ENCODE measurements around the gene GJB2.

Gene GJB2

GRCh38 chr13:20222553-20222952 is 29.8 kb upstream of the GJB2 start:
- no peak for ATAC-seq
- TF ChIP-seq PPARA (CRISPR knock-in tag; IDR thresholded peaks at IDR 0.05; ENCODE audit: borderline replicate concordance) (no peak), ZFP30 (CRISPR knock-in tag; IDR thresholded peaks at IDR 0.05) (no peak), RARB (CRISPR knock-in tag; IDR thresholded peaks at IDR 0.05) (no peak), BACH2 (CRISPR knock-in tag; IDR thresholded peaks at IDR 0.05; ENCODE audit: borderline replicate concordance) (no peak), ZNF70 (CRISPR knock-in tag; IDR thresholded peaks at IDR 0.05) (no peak), ZNF8 (CRISPR knock-in tag; IDR thresholded peaks at IDR 0.05) (no peak), ESRRG (CRISPR knock-in tag; IDR thresholded peaks at IDR 0.05) (no peak)

- no peak for ATAC-seq
Observed at GRCh38 chr13:20221772-20222171, 29.0 kb upstream of the GJB2 start.

GRCh38 chr13:20219577-20219976 is 26.8 kb upstream of the GJB2 start:
- no peak for ATAC-seq
- TF ChIP-seq OSR1 (CRISPR knock-in tag; IDR thresholded peaks at IDR 0.05) (no peak), ZNF70 (CRISPR knock-in tag; IDR thresholded peaks at IDR 0.05) (no peak), TCF4 (CRISPR knock-in tag; IDR thresholded peaks at IDR 0.05; ENCODE audit: borderline replicate concordance) (no peak), ZC3H10 (CRISPR knock-in tag; IDR thresholded peaks at IDR 0.05) (no peak), ARNTL (CRISPR knock-in tag; IDR thresholded peaks at IDR 0.05; ENCODE audit: borderline replicate concordance, low read depth) (no peak), ZFP30 (CRISPR knock-in tag; IDR thresholded peaks at IDR 0.05) (no peak), GLIS3 (CRISPR knock-in tag; IDR thresholded peaks at IDR 0.05) (no peak), PPARA (CRISPR knock-in tag; IDR thresholded peaks at IDR 0.05; ENCODE audit: borderline replicate concordance) (no peak)
- TF ChIP-seq, protein P1, sequence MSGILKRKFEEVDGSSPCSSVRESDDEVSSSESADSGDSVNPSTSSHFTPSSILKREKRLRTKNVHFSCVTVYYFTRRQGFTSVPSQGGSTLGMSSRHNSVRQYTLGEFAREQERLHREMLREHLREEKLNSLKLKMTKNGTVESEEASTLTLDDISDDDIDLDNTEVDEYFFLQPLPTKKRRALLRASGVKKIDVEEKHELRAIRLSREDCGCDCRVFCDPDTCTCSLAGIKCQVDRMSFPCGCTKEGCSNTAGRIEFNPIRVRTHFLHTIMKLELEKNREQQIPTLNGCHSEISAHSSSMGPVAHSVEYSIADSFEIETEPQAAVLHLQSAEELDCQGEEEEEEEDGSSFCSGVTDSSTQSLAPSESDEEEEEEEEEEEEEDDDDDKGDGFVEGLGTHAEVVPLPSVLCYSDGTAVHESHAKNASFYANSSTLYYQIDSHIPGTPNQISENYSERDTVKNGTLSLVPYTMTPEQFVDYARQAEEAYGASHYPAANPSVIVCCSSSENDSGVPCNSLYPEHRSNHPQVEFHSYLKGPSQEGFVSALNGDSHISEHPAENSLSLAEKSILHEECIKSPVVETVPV (CRISPR knock-in tag; IDR thresholded peaks at IDR 0.05), result no peak
- TF ChIP-seq, protein P2, sequence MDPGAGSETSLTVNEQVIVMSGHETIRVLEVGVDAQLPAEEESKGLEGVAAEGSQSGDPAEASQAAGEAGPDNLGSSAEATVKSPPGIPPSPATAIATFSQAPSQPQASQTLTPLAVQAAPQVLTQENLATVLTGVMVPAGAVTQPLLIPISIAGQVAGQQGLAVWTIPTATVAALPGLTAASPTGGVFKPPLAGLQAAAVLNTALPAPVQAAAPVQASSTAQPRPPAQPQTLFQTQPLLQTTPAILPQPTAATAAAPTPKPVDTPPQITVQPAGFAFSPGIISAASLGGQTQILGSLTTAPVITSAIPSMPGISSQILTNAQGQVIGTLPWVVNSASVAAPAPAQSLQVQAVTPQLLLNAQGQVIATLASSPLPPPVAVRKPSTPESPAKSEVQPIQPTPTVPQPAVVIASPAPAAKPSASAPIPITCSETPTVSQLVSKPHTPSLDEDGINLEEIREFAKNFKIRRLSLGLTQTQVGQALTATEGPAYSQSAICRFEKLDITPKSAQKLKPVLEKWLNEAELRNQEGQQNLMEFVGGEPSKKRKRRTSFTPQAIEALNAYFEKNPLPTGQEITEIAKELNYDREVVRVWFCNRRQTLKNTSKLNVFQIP (CRISPR knock-in tag; IDR thresholded peaks at IDR 0.05; ENCODE audit: borderline replicate concordance, low read depth), result no peak

More at GRCh38 chr13:20221772-20222171, 29.0 kb upstream of the GJB2 start:
- TF ChIP-seq ZFP30 (CRISPR knock-in tag; IDR thresholded peaks at IDR 0.05), result no peak
- no peak for TF ChIP-seq CSDC2 (CRISPR knock-in tag; IDR thresholded peaks at IDR 0.05)
- no peak for TF ChIP-seq ESRRG (CRISPR knock-in tag; IDR thresholded peaks at IDR 0.05)
- no peak for TF ChIP-seq CREB5 (CRISPR knock-in tag; IDR thresholded peaks at IDR 0.05; ENCODE audit: low read depth)
- TF ChIP-seq PPARA (CRISPR knock-in tag; IDR thresholded peaks at IDR 0.05; ENCODE audit: borderline replicate concordance), result no peak
- no peak for TF ChIP-seq ISL1 (CRISPR knock-in tag; IDR thresholded peaks at IDR 0.05)
- TF ChIP-seq ZNF70 (CRISPR knock-in tag; IDR thresholded peaks at IDR 0.05), result no peak
- TF ChIP-seq RARB (CRISPR knock-in tag; IDR thresholded peaks at IDR 0.05), result no peak
- no peak for TF ChIP-seq ARNTL (CRISPR knock-in tag; IDR thresholded peaks at IDR 0.05; ENCODE audit: borderline replicate concordance, low read depth)
- TF ChIP-seq ZC3H10 (CRISPR knock-in tag; IDR thresholded peaks at IDR 0.05), result no peak
- TF ChIP-seq, protein P2 (CRISPR knock-in tag; IDR thresholded peaks at IDR 0.05; ENCODE audit: borderline replicate concordance, low read depth), result no peak
- TF ChIP-seq, protein P3, sequence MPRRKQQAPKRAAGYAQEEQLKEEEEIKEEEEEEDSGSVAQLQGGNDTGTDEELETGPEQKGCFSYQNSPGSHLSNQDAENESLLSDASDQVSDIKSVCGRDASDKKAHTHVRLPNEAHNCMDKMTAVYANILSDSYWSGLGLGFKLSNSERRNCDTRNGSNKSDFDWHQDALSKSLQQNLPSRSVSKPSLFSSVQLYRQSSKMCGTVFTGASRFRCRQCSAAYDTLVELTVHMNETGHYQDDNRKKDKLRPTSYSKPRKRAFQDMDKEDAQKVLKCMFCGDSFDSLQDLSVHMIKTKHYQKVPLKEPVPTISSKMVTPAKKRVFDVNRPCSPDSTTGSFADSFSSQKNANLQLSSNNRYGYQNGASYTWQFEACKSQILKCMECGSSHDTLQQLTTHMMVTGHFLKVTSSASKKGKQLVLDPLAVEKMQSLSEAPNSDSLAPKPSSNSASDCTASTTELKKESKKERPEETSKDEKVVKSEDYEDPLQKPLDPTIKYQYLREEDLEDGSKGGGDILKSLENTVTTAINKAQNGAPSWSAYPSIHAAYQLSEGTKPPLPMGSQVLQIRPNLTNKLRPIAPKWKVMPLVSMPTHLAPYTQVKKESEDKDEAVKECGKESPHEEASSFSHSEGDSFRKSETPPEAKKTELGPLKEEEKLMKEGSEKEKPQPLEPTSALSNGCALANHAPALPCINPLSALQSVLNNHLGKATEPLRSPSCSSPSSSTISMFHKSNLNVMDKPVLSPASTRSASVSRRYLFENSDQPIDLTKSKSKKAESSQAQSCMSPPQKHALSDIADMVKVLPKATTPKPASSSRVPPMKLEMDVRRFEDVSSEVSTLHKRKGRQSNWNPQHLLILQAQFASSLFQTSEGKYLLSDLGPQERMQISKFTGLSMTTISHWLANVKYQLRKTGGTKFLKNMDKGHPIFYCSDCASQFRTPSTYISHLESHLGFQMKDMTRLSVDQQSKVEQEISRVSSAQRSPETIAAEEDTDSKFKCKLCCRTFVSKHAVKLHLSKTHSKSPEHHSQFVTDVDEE (CRISPR knock-in tag; IDR thresholded peaks at IDR 0.05), result no peak
- TF ChIP-seq ZNF8 (CRISPR knock-in tag; IDR thresholded peaks at IDR 0.05), result no peak
- no peak for TF ChIP-seq SNAI2 (CRISPR knock-in tag; IDR thresholded peaks at IDR 0.05)
- no peak for TF ChIP-seq TCF4 (CRISPR knock-in tag; IDR thresholded peaks at IDR 0.05; ENCODE audit: borderline replicate concordance)
- no peak for TF ChIP-seq PATZ1 (CRISPR knock-in tag; IDR thresholded peaks at IDR 0.05; ENCODE audit: borderline replicate concordance)
- TF ChIP-seq GLIS3 (CRISPR knock-in tag; IDR thresholded peaks at IDR 0.05), result no peak
- TF ChIP-seq ZFP3 (CRISPR knock-in tag; IDR thresholded peaks at IDR 0.05), result no peak
- TF ChIP-seq OSR1 (CRISPR knock-in tag; IDR thresholded peaks at IDR 0.05), result no peak
